GM10266 (cell line): Measurements from ENCODE around the gene SIPA1L3.
A peak's percentile ranks its signal among the peaks of the same experiment; 100 is the strongest.

Experiments used
- DNase-seq: peaks from one replicate; pipeline ENCODE4 v3.0.0; 2012; ENCODE audit errors: extremely low spot score
- TF ChIP-seq, protein P1 (sequence below): IDR thresholded peaks from 2 replicates; pipeline ENCODE4 v1.5.1; 2012; ENCODE audit warnings: mild to moderate bottlenecking, low read depth; ENCODE audit not compliant: control insufficient read depth, insufficient read depth; ENCODE audit errors: missing control alignments

The SIPA1L3 gene

DNA sequence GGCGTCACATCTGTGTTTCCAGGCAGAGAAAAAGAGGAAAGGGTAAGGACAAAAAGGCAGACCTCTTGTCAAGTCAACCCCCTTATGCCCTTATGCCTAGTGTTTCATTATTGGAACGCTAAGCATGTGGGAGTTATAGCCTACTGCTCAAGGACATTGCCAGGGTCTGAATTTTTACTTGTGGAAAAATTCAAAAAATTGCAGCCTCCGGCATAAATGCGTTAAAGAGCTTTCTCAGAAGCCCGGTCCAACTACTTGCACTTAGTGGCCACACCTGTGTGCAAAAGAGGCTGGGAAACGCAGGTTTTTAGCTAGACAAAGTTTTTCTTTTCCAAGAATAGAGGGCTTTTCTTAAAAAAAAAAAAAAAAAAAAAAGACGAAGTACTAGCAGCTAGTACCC, 177.2 kb downstream of the SIPA1L3 start:
- TF ChIP-seq, protein P1, sequence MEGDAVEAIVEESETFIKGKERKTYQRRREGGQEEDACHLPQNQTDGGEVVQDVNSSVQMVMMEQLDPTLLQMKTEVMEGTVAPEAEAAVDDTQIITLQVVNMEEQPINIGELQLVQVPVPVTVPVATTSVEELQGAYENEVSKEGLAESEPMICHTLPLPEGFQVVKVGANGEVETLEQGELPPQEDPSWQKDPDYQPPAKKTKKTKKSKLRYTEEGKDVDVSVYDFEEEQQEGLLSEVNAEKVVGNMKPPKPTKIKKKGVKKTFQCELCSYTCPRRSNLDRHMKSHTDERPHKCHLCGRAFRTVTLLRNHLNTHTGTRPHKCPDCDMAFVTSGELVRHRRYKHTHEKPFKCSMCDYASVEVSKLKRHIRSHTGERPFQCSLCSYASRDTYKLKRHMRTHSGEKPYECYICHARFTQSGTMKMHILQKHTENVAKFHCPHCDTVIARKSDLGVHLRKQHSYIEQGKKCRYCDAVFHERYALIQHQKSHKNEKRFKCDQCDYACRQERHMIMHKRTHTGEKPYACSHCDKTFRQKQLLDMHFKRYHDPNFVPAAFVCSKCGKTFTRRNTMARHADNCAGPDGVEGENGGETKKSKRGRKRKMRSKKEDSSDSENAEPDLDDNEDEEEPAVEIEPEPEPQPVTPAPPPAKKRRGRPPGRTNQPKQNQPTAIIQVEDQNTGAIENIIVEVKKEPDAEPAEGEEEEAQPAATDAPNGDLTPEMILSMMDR, result no peak
- no peak for DNase-seq

DNA sequence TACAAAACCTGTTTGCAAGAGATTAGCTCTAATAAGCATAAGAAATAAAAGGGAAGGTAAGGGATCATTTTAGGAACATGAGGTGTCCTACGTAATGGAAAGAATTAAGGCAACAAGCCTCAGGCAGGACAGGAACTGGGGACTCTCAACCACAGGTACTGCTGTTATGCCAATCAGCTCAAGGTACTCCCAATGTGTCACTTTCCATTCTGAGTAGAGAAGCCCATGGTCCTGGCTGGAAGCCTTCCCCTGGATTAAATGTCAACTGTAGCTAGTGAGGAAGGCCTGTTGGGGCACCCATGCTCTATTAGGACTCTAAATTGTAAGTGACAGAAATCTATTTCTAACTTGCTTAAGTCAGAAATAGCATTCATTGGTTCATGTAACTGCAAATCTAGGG, 182.4 kb downstream of the SIPA1L3 start:
- DNase-seq, result no peak
- TF ChIP-seq, protein P1, result no peak

DNA sequence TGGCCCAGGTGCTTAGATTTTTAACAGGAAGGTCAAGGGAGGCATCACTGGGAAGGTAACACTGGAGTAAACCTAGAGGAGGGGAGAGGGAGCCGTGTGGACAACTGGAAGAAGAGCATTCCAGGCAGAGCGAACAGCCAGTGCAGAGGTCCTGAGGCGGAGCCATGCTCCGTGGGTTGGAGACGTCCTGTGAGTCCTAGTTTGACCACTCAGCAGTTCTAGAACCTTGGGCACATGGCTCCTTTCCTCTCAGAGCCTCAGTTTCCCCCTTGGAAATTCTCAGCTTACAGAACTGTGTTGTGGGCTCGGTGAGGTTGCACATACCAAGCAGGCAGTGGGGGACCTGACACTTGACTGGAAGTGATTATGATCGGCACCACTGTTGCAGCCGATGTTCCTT, 186.1 kb downstream of the SIPA1L3 start:
- DNase-seq, result no peak
- TF ChIP-seq, protein P1, result no peak

DNA sequence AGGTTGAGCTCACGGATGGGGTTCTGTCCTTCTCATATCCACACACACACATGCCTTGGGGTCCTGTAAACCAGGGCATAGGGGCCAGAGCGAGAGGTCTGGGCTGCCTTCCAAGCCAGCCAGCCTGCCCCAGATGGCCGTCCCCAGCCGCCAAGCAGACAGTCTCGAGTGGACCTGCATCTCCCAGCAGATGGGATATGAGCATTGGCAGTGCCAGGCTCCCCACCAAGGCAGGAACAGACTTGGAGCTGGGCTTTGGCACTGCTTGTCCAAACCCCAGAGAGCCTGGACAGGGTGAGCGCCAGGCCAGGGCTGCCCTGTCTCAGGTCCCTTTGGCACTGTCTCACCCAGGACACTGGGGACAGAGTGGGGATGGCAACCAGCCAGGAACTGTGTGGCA, 186.6 kb downstream of the SIPA1L3 start:
- TF ChIP-seq, protein P1, result no peak
- no peak for DNase-seq

DNA sequence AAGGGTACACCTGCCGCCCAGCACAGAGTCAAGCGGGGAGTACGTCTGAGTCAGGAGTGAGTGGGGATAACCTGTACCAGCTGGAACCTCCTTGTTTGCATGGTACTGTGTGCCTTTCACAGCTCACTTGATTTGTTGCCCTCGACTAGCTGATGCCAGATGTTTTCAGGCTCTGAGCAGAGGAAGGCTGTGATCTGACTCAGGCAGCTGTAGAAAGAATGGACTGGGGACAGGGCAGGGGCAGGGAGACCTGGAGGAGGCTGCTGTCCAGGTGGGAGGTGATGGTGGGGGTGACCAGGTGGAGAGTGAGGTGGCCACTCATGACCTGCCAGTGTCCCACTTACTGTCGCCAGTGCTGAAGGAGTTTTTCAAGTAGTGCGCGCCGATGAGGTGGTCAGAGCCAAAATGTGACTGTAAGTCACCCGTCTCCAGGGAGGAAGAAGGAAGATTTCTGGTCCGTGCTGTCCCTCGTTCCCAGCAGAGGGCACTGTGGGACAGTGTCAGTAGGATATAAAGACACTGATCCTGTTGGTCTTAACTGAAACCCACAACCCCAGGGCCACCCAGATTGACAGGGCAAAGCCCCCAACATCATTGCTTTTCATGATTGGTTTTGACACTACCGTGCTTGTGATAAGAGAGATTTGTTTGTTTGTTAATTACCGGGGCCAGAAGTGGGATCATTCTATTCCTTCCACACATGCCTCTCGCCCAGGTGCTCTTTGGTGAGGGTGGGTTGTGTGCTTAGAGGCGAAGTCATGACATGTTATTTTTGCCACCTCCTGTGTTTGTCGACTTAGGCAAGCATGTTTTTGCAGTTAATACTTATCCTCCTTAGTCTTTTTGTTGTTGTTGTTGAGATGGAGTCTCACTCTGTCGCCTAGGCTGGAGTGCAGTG, 188.7 kb downstream of the SIPA1L3 start:
- TF ChIP-seq, protein P1, result peak; percentile 59
- DNase-seq, result peak; percentile 73

DNA sequence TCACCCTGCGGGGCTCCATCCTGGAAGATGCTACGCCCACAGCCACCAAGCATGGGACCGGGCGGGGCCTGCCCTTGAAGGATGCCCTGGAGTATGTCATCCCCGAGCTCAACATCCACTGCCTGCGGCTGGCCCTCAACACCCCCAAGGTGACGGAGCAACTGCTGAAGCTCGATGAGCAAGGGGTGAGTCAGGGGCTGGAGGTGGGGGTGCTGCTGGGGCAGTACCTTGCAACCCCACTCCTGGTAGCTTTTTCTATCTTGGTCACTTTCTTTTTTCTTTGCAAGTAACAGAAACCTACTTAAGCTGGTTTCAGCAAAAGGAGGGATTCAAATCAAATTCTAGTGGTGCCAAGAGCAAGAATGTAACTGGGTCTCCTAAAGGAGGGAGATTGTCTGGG, 193.0 kb downstream of the SIPA1L3 start:
- TF ChIP-seq, protein P1, result no peak
- DNase-seq, result no peak

DNA sequence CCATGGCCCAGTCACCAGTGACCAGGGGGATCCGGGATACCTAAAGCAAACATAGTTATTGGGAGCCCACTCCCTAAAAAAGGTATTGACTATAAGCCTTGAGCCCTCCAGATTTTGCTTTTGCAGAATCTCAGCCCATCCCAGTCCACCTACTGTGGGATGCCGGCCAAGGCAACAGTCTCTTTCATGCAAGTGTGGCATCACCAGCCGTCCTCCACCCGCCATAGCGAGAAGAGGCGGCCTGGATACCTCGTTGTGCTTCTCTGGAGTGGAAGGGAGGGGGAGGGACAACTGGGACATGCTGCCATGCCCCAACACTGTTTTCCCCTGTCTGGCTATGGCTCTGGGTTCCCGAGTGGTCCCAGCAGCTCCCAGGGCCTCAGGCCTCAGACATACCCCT, 193.6 kb downstream of the SIPA1L3 start:
- no peak for DNase-seq
- TF ChIP-seq, protein P1, result no peak
